Memory B cell (primary cell): ENCODE measurements around the gene ESPNL.

Source experiments
- ATAC-seq: fragments of 150-1000 bp; cut with Tn5 transposase; 2 replicates; pipeline ENCODE4 v1.10.0; 2021; ENCODE audit warnings: low read depth, mild to moderate bottlenecking, moderate library complexity
- DNase-seq, 2 donors: peaks; one replicate each; pipeline ENCODE4 v3.0.0; 2022; ENCODE audit warnings: low spot score in 2 of 2
- H3K27ac Mint-ChIP-seq: one replicate; pipeline ENCODE4 v1.8.0; 2022; ENCODE audit warnings: mild to moderate bottlenecking, moderate library complexity, mixed read lengths
- H3K27me3 Mint-ChIP-seq: one replicate; pipeline ENCODE4 v1.8.0; 2022; ENCODE audit warnings: mixed read lengths
- H3K36me3 Mint-ChIP-seq: one replicate; pipeline ENCODE4 v1.8.0; 2022; ENCODE audit warnings: mild to moderate bottlenecking, mixed read lengths
- H3K4me1 Mint-ChIP-seq: one replicate; pipeline ENCODE4 v1.8.0; 2022; ENCODE audit warnings: mixed read lengths
- H3K4me3 Mint-ChIP-seq: one replicate; pipeline ENCODE4 v1.8.0; 2022; ENCODE audit warnings: mild to moderate bottlenecking, moderate library complexity, mixed read lengths
- H3K9me3 Mint-ChIP-seq: one replicate; pipeline ENCODE4 v1.8.0; 2022; ENCODE audit warnings: mixed read lengths

ESPNL gene

GRCh38 chr2:238150686-238151085 lies 50.5 kb downstream of the ESPNL start:
- H3K9me3 Mint-ChIP-seq = peaks cover 3% of the 10 kb centered on the region
- no peak overlapping the region for H3K4me3 Mint-ChIP-seq
- no peak for DNase-seq
- H3K4me1 Mint-ChIP-seq = no peaks in the 10 kb centered on the region
- no peaks in the 10 kb centered on the region for H3K36me3 Mint-ChIP-seq
- ATAC-seq = no peak
- H3K27ac Mint-ChIP-seq = no peak overlapping the region
- no peaks in the 10 kb centered on the region for H3K27me3 Mint-ChIP-seq

DNA sequence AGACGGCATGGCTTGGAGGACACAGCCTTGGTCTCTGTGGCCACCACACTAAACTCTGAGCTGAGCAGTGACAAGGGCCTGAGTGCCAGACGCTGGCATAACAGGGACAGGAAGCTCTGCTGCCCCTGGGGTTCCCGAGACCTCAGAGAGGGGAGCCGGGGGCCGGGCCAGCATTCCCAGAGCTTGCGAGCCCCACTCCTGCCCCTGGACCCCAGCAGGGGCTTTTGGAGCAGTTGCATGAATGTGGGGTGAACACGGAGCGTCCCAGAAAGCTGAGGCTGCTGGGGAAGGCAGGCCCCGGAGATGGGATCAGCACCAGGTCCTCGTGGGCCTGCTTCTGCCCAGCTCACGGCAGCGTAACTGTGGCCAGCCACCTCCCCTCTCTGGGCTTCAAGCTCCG lies 51.1 kb downstream of the ESPNL start:
- ATAC-seq = no peak
- Mint-ChIP-seq H3K27ac (no peak overlapping the region), H3K4me1 (no peaks in the 10 kb centered on the region), H3K36me3 (no peaks in the 10 kb centered on the region), H3K27me3 (no peaks in the 10 kb centered on the region), H3K9me3 (peaks cover 3% of the 10 kb centered on the region), H3K4me3 (no peak overlapping the region)
- DNase-seq = no peak

- H3K27me3 Mint-ChIP-seq = no peaks in the 10 kb centered on the region
- H3K9me3 Mint-ChIP-seq = peaks cover 3% of the 10 kb centered on the region
- no peak overlapping the region for H3K27ac Mint-ChIP-seq
- no peaks in the 10 kb centered on the region for H3K36me3 Mint-ChIP-seq
- ATAC-seq (no peak), DNase-seq (no peak)
- H3K4me3 Mint-ChIP-seq = no peak overlapping the region
- H3K4me1 Mint-ChIP-seq = no peaks in the 10 kb centered on the region
Observed at GRCh38 chr2:238151628-238152235, 51.6 kb downstream of the ESPNL start.

GRCh38 chr2:238152771-238153688 lies 52.9 kb downstream of the ESPNL start:
- Mint-ChIP-seq H3K4me1 (no peaks in the 10 kb centered on the region), H3K27ac (no peak overlapping the region), H3K27me3 (no peaks in the 10 kb centered on the region), H3K36me3 (no peaks in the 10 kb centered on the region), H3K4me3 (no peak overlapping the region), H3K9me3 (peaks cover 3% of the 10 kb centered on the region)
- no peak for DNase-seq
- no peak for ATAC-seq

GRCh38 chr2:238154570-238154969 lies 54.4 kb downstream of the ESPNL start:
- Mint-ChIP-seq H3K27me3 (peaks cover 4% of the 10 kb centered on the region), H3K27ac (no peak overlapping the region), H3K4me3 (no peak overlapping the region), H3K4me1 (peaks cover 4% of the 10 kb centered on the region), H3K36me3 (no peaks in the 10 kb centered on the region), H3K9me3 (peaks cover 3% of the 10 kb centered on the region)
- ATAC-seq = no peak
- DNase-seq = no peak

- Mint-ChIP-seq H3K27me3 (peaks cover 4% of the 10 kb centered on the region), H3K27ac (no peak overlapping the region), H3K36me3 (no peaks in the 10 kb centered on the region), H3K4me1 (peaks cover 5% of the 10 kb centered on the region), H3K9me3 (peaks cover 3% of the 10 kb centered on the region), H3K4me3 (no peak overlapping the region)
- no peak for DNase-seq
- no peak for ATAC-seq
Observed at GRCh38 chr2:238155051-238155760, 55.1 kb downstream of the ESPNL start.

DNA sequence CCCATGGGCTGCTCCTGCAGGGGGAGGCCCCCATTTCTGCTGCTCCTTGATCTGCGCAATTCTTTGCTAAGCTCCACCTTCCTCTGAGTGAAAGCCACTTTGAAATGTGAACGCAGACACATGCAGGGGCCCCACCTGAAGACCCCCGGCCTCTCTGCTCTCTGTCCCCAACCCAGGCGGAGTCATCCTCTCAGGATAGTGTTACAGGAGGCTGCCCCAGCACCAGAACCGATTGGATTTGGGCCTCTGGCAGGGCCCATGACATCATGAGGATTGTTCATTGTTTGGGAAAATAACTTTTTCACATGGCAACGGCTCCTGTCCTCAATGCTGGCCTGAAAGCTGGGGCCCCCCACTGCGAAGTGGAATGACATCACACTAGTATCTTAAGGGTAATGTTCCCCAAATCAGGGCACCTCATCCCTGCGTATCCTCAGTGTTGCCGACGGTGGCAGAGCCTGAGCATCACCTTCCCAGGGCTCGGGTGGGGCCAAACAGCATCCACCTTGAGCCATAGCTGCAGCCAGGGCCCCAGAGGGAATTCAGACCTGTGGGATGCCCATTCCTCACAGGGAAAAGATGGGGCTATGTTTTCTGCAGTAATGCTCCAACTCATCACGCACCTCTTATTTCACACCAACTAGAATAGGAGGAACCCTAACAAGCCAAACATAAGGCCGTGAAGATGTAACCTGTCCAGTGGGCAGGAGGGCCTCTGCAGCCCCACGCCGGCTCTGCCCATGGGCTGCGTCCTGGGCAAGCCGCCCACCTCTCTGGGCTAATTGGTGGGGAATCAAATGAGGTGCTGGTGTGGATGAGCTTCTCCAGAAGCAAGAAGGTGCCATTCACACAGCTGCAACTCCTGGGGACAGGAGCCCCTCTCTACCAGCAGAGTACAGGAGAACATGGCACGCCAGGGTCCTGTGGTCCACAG lies 55.9 kb downstream of the ESPNL start:
- ATAC-seq = no peak
- DNase-seq = no peak
- H3K27ac Mint-ChIP-seq = no peak overlapping the region
- H3K9me3 Mint-ChIP-seq = peaks cover 3% of the 10 kb centered on the region
- no peak overlapping the region for H3K4me3 Mint-ChIP-seq
- H3K27me3 Mint-ChIP-seq = peaks cover 6% of the 10 kb centered on the region
- H3K4me1 Mint-ChIP-seq = peaks cover 12% of the 10 kb centered on the region
- H3K36me3 Mint-ChIP-seq = no peaks in the 10 kb centered on the region

DNA sequence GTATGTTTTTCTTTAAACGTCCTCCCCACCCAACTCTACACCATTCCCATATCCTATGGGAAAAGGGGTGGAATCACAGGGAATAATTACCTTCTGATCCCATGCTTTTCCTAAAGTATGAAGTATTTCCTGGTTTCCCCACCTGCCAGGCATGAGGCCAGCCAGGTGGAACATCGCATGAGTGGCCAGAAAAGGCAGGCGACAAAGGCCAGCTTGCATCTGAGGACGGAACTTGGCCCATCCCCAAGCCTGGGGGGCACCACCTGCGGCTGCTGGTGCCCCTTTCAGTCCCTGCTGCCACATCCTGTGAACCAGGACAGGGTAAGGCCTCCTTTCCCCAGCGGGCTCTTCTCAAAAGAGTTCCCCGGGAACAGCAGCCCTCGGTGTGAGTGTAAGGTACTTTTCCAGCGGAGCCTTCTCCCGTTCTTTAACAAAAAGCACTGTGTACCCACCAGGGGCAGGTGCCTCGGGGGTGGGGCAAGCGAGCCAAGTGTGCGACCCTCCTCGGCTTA lies 57.4 kb downstream of the ESPNL start:
- H3K36me3 Mint-ChIP-seq = no peaks in the 10 kb centered on the region
- DNase-seq (no peak), ATAC-seq (no peak)
- peaks cover 12% of the 10 kb centered on the region for H3K4me1 Mint-ChIP-seq
- peaks cover 3% of the 10 kb centered on the region for H3K9me3 Mint-ChIP-seq
- H3K27ac Mint-ChIP-seq = no peak overlapping the region
- H3K4me3 Mint-ChIP-seq = no peak overlapping the region
- H3K27me3 Mint-ChIP-seq = peaks cover 6% of the 10 kb centered on the region

- Mint-ChIP-seq H3K27me3 (peaks cover 6% of the 10 kb centered on the region), H3K9me3 (peaks cover 3% of the 10 kb centered on the region), H3K36me3 (no peaks in the 10 kb centered on the region), H3K27ac (no peak overlapping the region), H3K4me3 (peak overlapping the region; percentile 53), H3K4me1 (peaks cover 12% of the 10 kb centered on the region)
- DNase-seq (no peak), ATAC-seq (no peak)
Observed at GRCh38 chr2:238158018-238158508, 57.9 kb downstream of the ESPNL start.

DNA sequence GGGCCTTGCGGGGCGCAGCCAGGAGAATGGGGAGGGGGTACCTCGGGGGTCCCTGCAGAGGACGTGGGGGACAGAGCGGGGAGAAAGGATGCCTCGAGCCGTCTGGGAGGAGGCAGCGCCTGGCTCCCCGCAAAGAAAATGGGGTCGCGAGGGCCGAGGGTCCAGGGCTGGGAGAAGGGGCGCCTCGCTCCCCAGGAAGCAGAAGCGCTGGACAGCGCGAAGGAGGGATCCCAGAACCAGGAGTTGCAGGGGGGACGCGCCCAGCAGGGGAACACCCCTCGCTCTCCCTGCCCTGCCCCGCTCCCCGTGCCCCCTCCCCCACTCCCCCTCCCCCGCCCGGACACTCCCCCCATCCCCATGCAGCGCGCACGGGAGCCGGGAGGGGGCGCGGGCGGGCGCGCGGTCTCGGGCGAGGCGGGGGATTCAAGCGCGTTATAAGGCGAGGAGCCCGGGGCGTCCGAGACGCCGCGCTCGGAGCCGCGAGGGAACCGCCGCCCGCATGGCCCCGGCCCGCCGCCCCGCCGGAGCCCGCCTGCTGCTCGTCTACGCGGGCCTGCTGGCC lies 58.5 kb downstream of the ESPNL start, which contains the start of gene ERFE:
Gene ERFE (plus strand): TSS at position 462 of the 562 bp plus-strand sequence. CDS start 38 bp downstream, at position 500.
- Mint-ChIP-seq H3K27ac (no peak within 1 kb of the TSS), H3K27me3 (peaks cover 6% of the 10 kb centered on the region), H3K4me3 (peak within 1 kb of the TSS; percentile 71), H3K4me1 (peaks cover 12% of the 10 kb centered on the region), H3K36me3 (no peaks in the 10 kb centered on the region), H3K9me3 (peaks cover 3% of the 10 kb centered on the region)
- DNase-seq (peak; percentile 54 to 62), ATAC-seq (peak; percentile 81)

DNA sequence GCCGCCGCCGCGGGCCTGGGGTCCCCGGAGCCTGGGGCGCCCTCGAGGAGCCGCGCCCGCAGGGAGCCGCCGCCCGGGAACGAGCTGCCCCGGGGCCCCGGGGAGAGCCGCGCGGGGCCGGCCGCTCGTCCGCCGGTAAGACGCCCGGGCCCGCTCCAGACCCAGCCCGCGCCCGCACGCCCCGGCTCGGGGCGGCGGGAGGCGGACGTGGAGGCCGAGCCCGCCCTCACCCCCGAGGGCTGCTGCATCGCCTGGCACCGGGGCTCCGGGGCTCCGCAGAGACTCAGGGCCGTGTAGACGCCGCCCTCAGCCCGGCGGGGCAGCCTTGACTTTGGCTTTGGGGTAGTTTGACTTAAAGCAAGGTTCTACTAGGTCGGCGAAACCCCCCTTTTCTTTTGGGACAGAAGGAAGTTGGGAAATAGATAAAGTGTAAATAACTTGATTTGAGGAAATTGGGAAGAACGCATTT lies 59.0 kb downstream of the ESPNL start:
- peak; percentile 59 for ATAC-seq
- Mint-ChIP-seq H3K36me3 (no peaks in the 10 kb centered on the region), H3K27ac (no peak overlapping the region), H3K27me3 (peaks cover 6% of the 10 kb centered on the region), H3K9me3 (peaks cover 2% of the 10 kb centered on the region), H3K4me1 (peaks cover 12% of the 10 kb centered on the region), H3K4me3 (peak overlapping the region; percentile 71)
- no peak for DNase-seq

GRCh38 chr2:238159661-238160205 lies 59.6 kb downstream of the ESPNL start:
- H3K4me1 Mint-ChIP-seq = peaks cover 15% of the 10 kb centered on the region
- H3K36me3 Mint-ChIP-seq = no peaks in the 10 kb centered on the region
- peaks cover 6% of the 10 kb centered on the region for H3K27me3 Mint-ChIP-seq
- ATAC-seq (no peak), DNase-seq (no peak)
- no peak overlapping the region for H3K27ac Mint-ChIP-seq
- peak overlapping the region; percentile 71 for H3K4me3 Mint-ChIP-seq
- no peaks in the 10 kb centered on the region for H3K9me3 Mint-ChIP-seq
